T-helper 1 cell (primary cell): ENCODE data around the gene KCNH2.

Experiments used
- DNase-seq, 5 donors: peaks; one replicate each; pipeline ENCODE4 v3.0.0-alpha.2; 2012 to 2020

Gene KCNH2

GRCh38 chr7:150958597-150958996 lies 19.5 kb downstream of the KCNH2 start:
- no peak for DNase-seq

GRCh38 chr7:150958062-150958552 lies 20.0 kb downstream of the KCNH2 start:
- no peak for DNase-seq

GRCh38 chr7:150957133-150958020 lies 20.7 kb downstream of the KCNH2 start:
- no peak for DNase-seq

GRCh38 chr7:150956395-150957132 lies 21.6 kb downstream of the KCNH2 start:
- no peak for DNase-seq

- DNase-seq = no peak
Measured at GRCh38 chr7:150955519-150956394, 22.4 kb downstream of the KCNH2 start.

- no peak for DNase-seq
Measured at GRCh38 chr7:150954986-150955518, 23.1 kb downstream of the KCNH2 start.

- no peak for DNase-seq
Measured at GRCh38 chr7:150954201-150954985, 23.7 kb downstream of the KCNH2 start.

- no peak for DNase-seq
Measured at GRCh38 chr7:150953061-150953997, 24.8 kb downstream of the KCNH2 start.

- no peak for DNase-seq
Measured at GRCh38 chr7:150952331-150953050, 25.6 kb downstream of the KCNH2 start.

GRCh38 chr7:150951521-150951920 lies 26.6 kb downstream of the KCNH2 start:
- no peak for DNase-seq

- DNase-seq = no peak
Measured at GRCh38 chr7:150951181-150951520, 27.0 kb downstream of the KCNH2 start.

GRCh38 chr7:150950496-150951180 lies 27.5 kb downstream of the KCNH2 start:
- no peak for DNase-seq

GRCh38 chr7:150949971-150950491 lies 28.1 kb downstream of the KCNH2 start:
- no peak for DNase-seq

- DNase-seq = no peak
Measured at GRCh38 chr7:150949564-150949963, 28.6 kb downstream of the KCNH2 start.

GRCh38 chr7:150948791-150949251 lies 29.3 kb downstream of the KCNH2 start:
- no peak for DNase-seq

GRCh38 chr7:150947761-150948651 lies 30.1 kb downstream of the KCNH2 start:
- no peak for DNase-seq

GRCh38 chr7:150947241-150947745 lies 30.8 kb downstream of the KCNH2 start:
- DNase-seq = no peak
